Karpas-422 (cell line): ENCODE results near the gene USP34. TPM values are rescaled to one million over a fixed set of nuclear protein-coding genes. Genes with fewer than 3 reads are reported as not detected.
A peak's percentile ranks its signal among the peaks of the same experiment; 100 is the strongest.

Experiments used
- DNase-seq: peaks from one replicate; pipeline ENCODE4 v3.0.0-alpha.2; 2015
- H2AFZ ChIP-seq: fragments of 200-600 bp; sonication (generic); 2 replicates; pipeline ENCODE4 v1.6.1; 2014; ENCODE audit warnings: antibody characterized with exemption, low read length, mixed read lengths
- H3K27ac ChIP-seq: fragments of 200-600 bp; sonication (generic); 2 replicates; pipeline ENCODE4 v1.5.1; 2014; ENCODE audit warnings: mild to moderate bottlenecking, low read length, moderate library complexity
- H3K27me3 ChIP-seq: fragments of 200-600 bp; sonication (generic); 2 replicates; pipeline ENCODE4 v1.6.1; 2014; ENCODE audit warnings: low read length, mixed read lengths
- H3K36me3 ChIP-seq: fragments of 200-600 bp; sonication (generic); 2 replicates; pipeline ENCODE4 v1.6.1; 2014; ENCODE audit warnings: low read length, mixed read lengths; ENCODE audit not compliant: insufficient read depth
- H3K4me1 ChIP-seq: fragments of 200-600 bp; sonication (generic); 2 replicates; pipeline ENCODE4 v1.6.1; 2014; ENCODE audit warnings: mild to moderate bottlenecking, low read length, mixed read lengths
- H3K4me2 ChIP-seq: fragments of 200-600 bp; sonication (generic); 2 replicates; pipeline ENCODE4 v1.6.1; 2014; ENCODE audit warnings: low read length, low read depth, mild to moderate bottlenecking; ENCODE audit not compliant: poor library complexity, severe bottlenecking
- H3K4me3 ChIP-seq: fragments of 200-600 bp; sonication (generic); 2 replicates; pipeline ENCODE4 v1.5.1; 2014; ENCODE audit warnings: mild to moderate bottlenecking, antibody characterized with exemption, low read length, mixed read lengths
- H3K79me2 ChIP-seq: fragments of 200-600 bp; sonication (generic); 2 replicates; pipeline ENCODE4 v1.6.1; 2014; ENCODE audit warnings: mild to moderate bottlenecking, low read length, mixed read lengths
- H3K9ac ChIP-seq: fragments of 200-600 bp; sonication (generic); 2 replicates; pipeline ENCODE4 v1.6.0; 2014; ENCODE audit warnings: low read length
- H3K9me2 ChIP-seq: fragments of 200-600 bp; sonication (generic), shearing (Covaris generic); replicated peaks from 2 replicates; pipeline ENCODE4 v1.6.0; 2014; ENCODE audit warnings: mild to moderate bottlenecking, low read length, moderate library complexity; ENCODE audit not compliant: insufficient read depth
- H3K9me3 ChIP-seq: fragments of 300-700, 200-600 bp; sonication (generic); 2 replicates; pipeline ENCODE4 v1.6.1; 2014; ENCODE audit warnings: low read length, mixed read lengths
- H4K20me1 ChIP-seq: fragments of 200-600 bp; sonication (generic); 2 replicates; pipeline ENCODE4 v1.6.1; 2014; ENCODE audit warnings: mild to moderate bottlenecking, antibody characterized with exemption, low read length, low read depth; ENCODE audit not compliant: insufficient read depth
- total RNA-seq: library from RNA; depleted of rRNA; stranded (reverse); fragments of >200 nt; shearing (Covaris generic); gene quantifications from 2 replicates; pipeline ENCODE4 v1.2.3, GENCODE V29; 2014; ENCODE audit warnings: low replicate concordance

The USP34 gene
- total RNA-seq, 1 experiment from 2014 or later: 376 TPM

GRCh38 chr2:61185231-61185728, 285.6 kb downstream of the USP34 start:
- Histone ChIP-seq H3K4me3 (no peak overlapping the region), H3K4me1 (peaks cover 16% of the 10 kb centered on the region), H3K27me3 (no peaks in the 10 kb centered on the region), H3K36me3 (peaks cover 98% of the 10 kb centered on the region), H2AFZ (no peak overlapping the region), H3K9me3 (no peaks in the 10 kb centered on the region), H4K20me1 (peaks cover 6% of the 10 kb centered on the region; the same call in 1 of the 2 replicates), H3K9ac (no peak overlapping the region), H3K79me2 (peaks cover 47% of the 10 kb centered on the region), H3K9me2 (no peaks in the 10 kb centered on the region), H3K27ac (no peak overlapping the region), H3K4me2 (no peak overlapping the region)
- no peak for DNase-seq

GRCh38 chr2:61184263-61184662, 286.6 kb downstream of the USP34 start:
- H3K4me3 ChIP-seq: no peak overlapping the region
- H3K27me3 ChIP-seq: no peaks in the 10 kb centered on the region
- H3K27ac ChIP-seq: no peak overlapping the region
- H3K9me2 ChIP-seq: no peaks in the 10 kb centered on the region
- H3K79me2 ChIP-seq: peaks cover 57% of the 10 kb centered on the region
- no peak for DNase-seq
- H3K4me2 ChIP-seq: no peak overlapping the region
- H3K9me3 ChIP-seq: no peaks in the 10 kb centered on the region
- peaks cover 6% of the 10 kb centered on the region; the same call in 1 of the 2 replicates for H4K20me1 ChIP-seq
- no peak overlapping the region for H2AFZ ChIP-seq
- no peak overlapping the region for H3K9ac ChIP-seq
- H3K36me3 ChIP-seq: peaks cover 96% of the 10 kb centered on the region
- peaks cover 26% of the 10 kb centered on the region for H3K4me1 ChIP-seq

GRCh38 chr2:61183795-61184194, 287.1 kb downstream of the USP34 start:
- H3K36me3 ChIP-seq: peaks cover 93% of the 10 kb centered on the region

GRCh38 chr2:61182059-61182383, 288.9 kb downstream of the USP34 start:
- Histone ChIP-seq H3K4me3 (no peak overlapping the region), H3K4me2 (peak overlapping the region; percentile 84), H3K9ac (no peak overlapping the region), H3K4me1 (peaks cover 39% of the 10 kb centered on the region), H3K9me3 (no peaks in the 10 kb centered on the region), H4K20me1 (peaks cover 6% of the 10 kb centered on the region; the same call in 1 of the 2 replicates), H3K9me2 (no peaks in the 10 kb centered on the region), H3K27me3 (no peaks in the 10 kb centered on the region), H3K27ac (no peak overlapping the region), H3K36me3 (peaks cover 75% of the 10 kb centered on the region), H3K79me2 (peaks cover 76% of the 10 kb centered on the region), H2AFZ (no peak overlapping the region)
- no peak for DNase-seq

More at GRCh38 chr2:61183795-61184194, 287.1 kb downstream of the USP34 start:
- peaks cover 31% of the 10 kb centered on the region for H3K4me1 ChIP-seq
- H3K27ac ChIP-seq: no peak overlapping the region
- no peak overlapping the region for H3K9ac ChIP-seq
- no peaks in the 10 kb centered on the region for H3K27me3 ChIP-seq
- H3K9me2 ChIP-seq: no peaks in the 10 kb centered on the region
- H3K4me2 ChIP-seq: no peak overlapping the region
- H3K4me3 ChIP-seq: no peak overlapping the region
- H3K79me2 ChIP-seq: peaks cover 61% of the 10 kb centered on the region
- H2AFZ ChIP-seq: no peak overlapping the region
- DNase-seq: no peak
- H3K9me3 ChIP-seq: no peaks in the 10 kb centered on the region
- peaks cover 6% of the 10 kb centered on the region; the same call in 1 of the 2 replicates for H4K20me1 ChIP-seq

GRCh38 chr2:61181382-61182058, 289.4 kb downstream of the USP34 start:
- Histone ChIP-seq H2AFZ (no peak overlapping the region), H3K9me2 (no peaks in the 10 kb centered on the region), H3K4me3 (no peak overlapping the region; the same call in 1 of the 2 replicates), H3K27me3 (no peaks in the 10 kb centered on the region), H3K36me3 (peaks cover 70% of the 10 kb centered on the region), H3K4me2 (peak overlapping the region; percentile 84), H4K20me1 (peaks cover 6% of the 10 kb centered on the region; the same call in 1 of the 2 replicates), H3K4me1 (peaks cover 41% of the 10 kb centered on the region), H3K27ac (no peak overlapping the region), H3K9ac (0 out of 2 replicates have a peak overlapping the region, but pooled peaks have one; percentile 1), H3K9me3 (no peaks in the 10 kb centered on the region), H3K79me2 (peaks cover 74% of the 10 kb centered on the region)
- DNase-seq: no peak

GRCh38 chr2:61180686-61181085, 290.2 kb downstream of the USP34 start:
- Histone ChIP-seq H3K4me3 (no peak overlapping the region), H3K9me2 (no peaks in the 10 kb centered on the region), H3K9ac (0 out of 2 replicates have a peak overlapping the region, but pooled peaks have one; percentile 1), H3K36me3 (peaks cover 62% of the 10 kb centered on the region), H4K20me1 (peaks cover 6% of the 10 kb centered on the region; the same call in 1 of the 2 replicates), H3K79me2 (peaks cover 74% of the 10 kb centered on the region), H3K4me2 (peak overlapping the region; percentile 84), H3K9me3 (no peaks in the 10 kb centered on the region), H2AFZ (no peak overlapping the region), H3K27me3 (no peaks in the 10 kb centered on the region), H3K4me1 (peaks cover 46% of the 10 kb centered on the region), H3K27ac (no peak overlapping the region)
- no peak for DNase-seq

GRCh38 chr2:61179701-61180639, 290.9 kb downstream of the USP34 start:
- Histone ChIP-seq H2AFZ (no peak overlapping the region), H3K9ac (peak overlapping the region; percentile 96), H3K4me2 (peak overlapping the region; percentile 84), H3K36me3 (peaks cover 55% of the 10 kb centered on the region), H3K27ac (no peak overlapping the region), H3K79me2 (peaks cover 68% of the 10 kb centered on the region), H3K9me2 (no peaks in the 10 kb centered on the region), H3K4me1 (peaks cover 46% of the 10 kb centered on the region), H3K4me3 (peak overlapping the region; percentile 77), H3K27me3 (no peaks in the 10 kb centered on the region), H4K20me1 (peaks cover 2% of the 10 kb centered on the region; the same call in 1 of the 2 replicates), H3K9me3 (no peaks in the 10 kb centered on the region)
- no peak for DNase-seq
